ENCODE data around the gene OTUB1.

GRCh38 chr11:63986156-63986931 lies at the start of gene OTUB1:
- TF ChIP-seq CTCF (conservative IDR thresholded peaks at IDR 0.05) = no peak
- no peak for TF ChIP-seq EZH2 (IDR thresholded peaks at IDR 0.05; ENCODE audit: low read depth)
